Activated CD8-positive, alpha-beta T cell treated with anti-CD3 and anti-CD28 coated beads for 36 hours (primary cell): ENCODE data around the gene NCF4. TPM values are rescaled to one million over a fixed set of nuclear protein-coding genes. Genes with fewer than 3 reads are reported as not detected.

Experiments used
- ATAC-seq: fragments of 200-7000 bp; cut with Tn5 transposase; one replicate; pipeline ENCODE4 v1.10.0; 2021; ENCODE audit warnings: mild to moderate bottlenecking, moderate library complexity
- CTCF ChIA-PET: fragments of 350-600 bp; sonication (Branson Sonifier 250); formaldehyde crosslinking; loops from one replicate; lab custom pipeline; 2021; ENCODE audit warnings: antibody characterized with exemption; lab: Charles Lee
- POLR2A ChIA-PET: fragments of 350-600 bp; sonication (Branson Sonifier 250); formaldehyde crosslinking; loops from one replicate; lab custom pipeline; 2021; ENCODE audit warnings: antibody characterized with exemption; lab: Charles Lee
- DNase-seq: peaks from one replicate; pipeline ENCODE4 v3.0.0-alpha.2; 2020
- H3K27ac Mint-ChIP-seq: one replicate; pipeline ENCODE4 v1.8.0; 2021; ENCODE audit warnings: mild to moderate bottlenecking, mixed read lengths
- H3K27me3 Mint-ChIP-seq: one replicate; pipeline ENCODE4 v1.8.0; 2021; ENCODE audit warnings: mixed read lengths
- H3K36me3 Mint-ChIP-seq: one replicate; pipeline ENCODE4 v1.8.0; 2021; ENCODE audit warnings: low read depth, mixed read lengths
- H3K4me1 Mint-ChIP-seq: one replicate; pipeline ENCODE4 v1.8.0; 2021; ENCODE audit warnings: low read depth, mixed read lengths
- H3K4me3 Mint-ChIP-seq: one replicate; pipeline ENCODE4 v1.8.0; 2021; ENCODE audit warnings: mild to moderate bottlenecking, moderate library complexity, mixed read lengths
- H3K9me3 Mint-ChIP-seq: one replicate; pipeline ENCODE4 v1.8.0; 2021; ENCODE audit warnings: mixed read lengths
- intact Hi-C: fragments of 100-400 bp; cut with micrococcal nuclease; formaldehyde crosslinking; loops from one replicate; pipeline ENCODE4 v1.10.0; 2022
- total RNA-seq, 2 experiments: library from RNA; stranded (reverse); gene quantifications; one replicate each; pipeline ENCODE4 v1.2.3, GENCODE V29; 2021
- TF ChIP-seq, protein P1 (sequence below): fragments of 200-600 bp; IDR thresholded peaks from one replicate; pipeline ENCODE4 v1.8.0; 2022; ENCODE audit warnings: antibody characterized with exemption, mild to moderate bottlenecking

Gene NCF4
- total RNA-seq, 2 experiments from 2014 or later, result 2.5 to 2.9 TPM

DNA sequence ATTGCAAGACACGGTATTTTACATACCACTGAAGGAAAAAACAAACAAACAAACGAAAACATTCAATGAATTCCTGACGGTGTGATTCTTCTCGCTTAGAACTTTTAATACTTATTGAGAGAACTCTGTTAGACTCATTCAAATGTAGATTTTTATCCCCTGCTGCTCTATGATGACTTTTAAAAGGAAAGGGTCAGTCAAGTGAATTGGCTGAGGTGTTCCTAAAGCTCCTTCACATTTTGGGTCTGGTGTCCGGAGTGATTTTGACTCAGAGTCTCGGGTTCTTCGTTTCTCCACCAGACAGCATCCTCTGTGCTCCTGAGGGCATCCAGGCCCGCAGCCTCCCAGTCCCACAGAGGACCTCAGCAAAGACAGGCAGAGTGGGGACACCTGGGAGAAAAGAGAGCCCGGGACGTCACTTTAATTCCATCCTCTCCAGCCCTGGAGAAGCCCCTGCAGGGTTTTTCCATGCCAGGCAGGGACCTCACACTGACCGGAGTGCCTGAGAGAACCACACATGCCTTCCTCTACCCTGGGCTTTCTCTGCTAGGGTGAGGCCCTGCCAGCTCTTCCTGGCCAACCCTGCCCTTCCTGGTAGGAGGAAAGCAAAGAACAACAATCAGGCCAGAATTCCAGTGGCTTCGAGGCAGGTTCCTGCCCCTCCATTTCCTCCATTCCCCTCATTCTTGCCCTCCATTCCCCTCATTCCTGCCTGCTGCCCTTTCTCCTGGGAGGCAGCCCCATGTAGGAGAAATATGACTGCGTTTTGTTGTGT, 51.3 kb downstream of the NCF4 start:
- no peak for ATAC-seq
- peaks cover 18% of the 10 kb centered on the region for H3K27me3 Mint-ChIP-seq
- TF ChIP-seq, protein P1, sequence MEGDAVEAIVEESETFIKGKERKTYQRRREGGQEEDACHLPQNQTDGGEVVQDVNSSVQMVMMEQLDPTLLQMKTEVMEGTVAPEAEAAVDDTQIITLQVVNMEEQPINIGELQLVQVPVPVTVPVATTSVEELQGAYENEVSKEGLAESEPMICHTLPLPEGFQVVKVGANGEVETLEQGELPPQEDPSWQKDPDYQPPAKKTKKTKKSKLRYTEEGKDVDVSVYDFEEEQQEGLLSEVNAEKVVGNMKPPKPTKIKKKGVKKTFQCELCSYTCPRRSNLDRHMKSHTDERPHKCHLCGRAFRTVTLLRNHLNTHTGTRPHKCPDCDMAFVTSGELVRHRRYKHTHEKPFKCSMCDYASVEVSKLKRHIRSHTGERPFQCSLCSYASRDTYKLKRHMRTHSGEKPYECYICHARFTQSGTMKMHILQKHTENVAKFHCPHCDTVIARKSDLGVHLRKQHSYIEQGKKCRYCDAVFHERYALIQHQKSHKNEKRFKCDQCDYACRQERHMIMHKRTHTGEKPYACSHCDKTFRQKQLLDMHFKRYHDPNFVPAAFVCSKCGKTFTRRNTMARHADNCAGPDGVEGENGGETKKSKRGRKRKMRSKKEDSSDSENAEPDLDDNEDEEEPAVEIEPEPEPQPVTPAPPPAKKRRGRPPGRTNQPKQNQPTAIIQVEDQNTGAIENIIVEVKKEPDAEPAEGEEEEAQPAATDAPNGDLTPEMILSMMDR, result no peak
- no peak overlapping the region for H3K27ac Mint-ChIP-seq
- no peak overlapping the region for H3K4me3 Mint-ChIP-seq
- no peaks in the 10 kb centered on the region for H3K9me3 Mint-ChIP-seq
- ChIA-PET POLR2A (no interaction called here), CTCF (no interaction called here)
- intact Hi-C loops, result no loop called here
- H3K4me1 Mint-ChIP-seq, result no peaks in the 10 kb centered on the region
- no peaks in the 10 kb centered on the region for H3K36me3 Mint-ChIP-seq
- DNase-seq, result no peak

DNA sequence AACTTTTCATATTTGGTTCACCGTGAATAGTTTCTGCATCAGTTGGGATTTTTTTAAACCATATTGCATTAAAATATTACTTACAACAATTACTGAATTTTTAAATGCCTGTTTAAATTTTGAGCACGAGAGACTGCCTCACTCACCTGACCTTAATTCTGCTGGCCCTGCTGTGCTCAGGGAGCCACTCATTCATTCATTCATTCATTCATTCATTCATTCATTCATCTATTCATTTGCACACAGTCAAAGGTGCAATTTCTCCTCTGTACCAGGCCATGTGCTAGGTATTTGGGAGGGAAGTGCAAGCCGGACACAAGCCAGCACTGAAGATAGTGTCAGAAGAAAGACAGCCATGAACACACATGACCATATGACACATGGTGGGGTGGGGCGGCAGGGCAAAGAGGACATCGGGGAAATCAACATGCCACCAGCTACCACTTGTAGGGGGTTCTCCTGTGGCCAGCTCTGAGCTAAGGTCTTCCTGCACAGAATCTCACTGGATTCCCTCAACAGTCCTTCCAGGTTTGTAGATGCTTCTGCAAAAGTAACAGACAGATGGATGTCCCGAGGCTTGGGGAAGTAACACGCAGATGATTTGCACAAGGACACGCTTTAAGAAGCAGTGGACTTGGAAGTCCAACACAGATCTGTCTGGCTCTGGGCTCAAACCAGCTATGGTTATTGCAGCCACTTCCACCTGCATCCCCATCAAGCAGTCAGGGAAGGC, 52.1 kb downstream of the NCF4 start:
- ChIA-PET CTCF (interaction anchor here (0.8 kb wide), 1 partner anchor 56 kb away, joined by 3 read pairs; no protein-coding TSS in a partner anchor), POLR2A (no interaction called here)
- ATAC-seq (no peak), DNase-seq (no peak)
- peaks cover 16% of the 10 kb centered on the region for H3K27me3 Mint-ChIP-seq
- H3K4me3 Mint-ChIP-seq, result no peak overlapping the region
- no peak overlapping the region for H3K27ac Mint-ChIP-seq
- no peaks in the 10 kb centered on the region for H3K36me3 Mint-ChIP-seq
- H3K9me3 Mint-ChIP-seq, result no peaks in the 10 kb centered on the region
- no peaks in the 10 kb centered on the region for H3K4me1 Mint-ChIP-seq
- intact Hi-C loops, result no loop called here
- TF ChIP-seq, protein P1, result no peak

GRCh38 chr22:36913427-36914389, 52.9 kb downstream of the NCF4 start, which contains the start of gene CSF2RB:
Gene CSF2RB (plus strand): TSS chr22:36913628. CDS start chr22:36922208, 8,580 bp downstream.
- TF ChIP-seq, protein P1, result no peak
- ATAC-seq (no peak), DNase-seq (no peak)
- intact Hi-C loops, result no loop called here
- Mint-ChIP-seq H3K4me1 (no peaks in the 10 kb centered on the region), H3K9me3 (no peaks in the 10 kb centered on the region), H3K27ac (no peak within 1 kb of the TSS), H3K27me3 (peaks cover 15% of the 10 kb centered on the region), H3K4me3 (no peak within 1 kb of the TSS), H3K36me3 (no peaks in the 10 kb centered on the region)
- ChIA-PET POLR2A (interaction anchor here (1.0 kb wide), 1 partner anchor 138 kb away, joined by 3 read pairs; the partner anchor contains the start of gene IFT27), CTCF (interaction anchor here (0.8 kb wide), 1 partner anchor 57 kb away, joined by 3 read pairs; no protein-coding TSS in a partner anchor)

- TF ChIP-seq, protein P1, result no peak
- ChIA-PET CTCF (no interaction called here), POLR2A (interaction anchor here (1.0 kb wide), 1 partner anchor 138 kb away, joined by 3 read pairs; the partner anchor contains the start of gene IFT27)
- ATAC-seq, result no peak
- DNase-seq, result no peak
- peaks cover 15% of the 10 kb centered on the region for H3K27me3 Mint-ChIP-seq
- no peaks in the 10 kb centered on the region for H3K4me1 Mint-ChIP-seq
- H3K36me3 Mint-ChIP-seq, result no peaks in the 10 kb centered on the region
- no peak overlapping the region for H3K27ac Mint-ChIP-seq
- intact Hi-C loops, result no loop called here
- H3K9me3 Mint-ChIP-seq, result no peaks in the 10 kb centered on the region
- H3K4me3 Mint-ChIP-seq, result no peak overlapping the region
Measured at GRCh38 chr22:36914390-36914752, 53.6 kb downstream of the NCF4 start.
